ENCODE results near the gene SRGAP1.

SRGAP1 gene

GRCh38 chr12:63912651-63913050, 68.2 kb downstream of the SRGAP1 start:
- no peak for DNase-seq

- DNase-seq: no peak
Measured at GRCh38 chr12:63913929-63914328, 69.4 kb downstream of the SRGAP1 start.

- DNase-seq: peak; percentile 13
Measured at GRCh38 chr12:63915105-63915800, 70.8 kb downstream of the SRGAP1 start.

- DNase-seq: no peak
Measured at GRCh38 chr12:63916561-63917476, 72.3 kb downstream of the SRGAP1 start.

GRCh38 chr12:63917477-63917862, 73.0 kb downstream of the SRGAP1 start:
- no peak for DNase-seq

GRCh38 chr12:63917864-63918799, 73.6 kb downstream of the SRGAP1 start:
- no peak for DNase-seq

GRCh38 chr12:63918800-63919300, 74.3 kb downstream of the SRGAP1 start:
- DNase-seq: no peak

GRCh38 chr12:63919756-63920155, 75.3 kb downstream of the SRGAP1 start:
- DNase-seq: no peak

GRCh38 chr12:63921157-63921556, 76.7 kb downstream of the SRGAP1 start:
- no peak for DNase-seq

- DNase-seq: no peak
Measured at GRCh38 chr12:63922474-63922873, 78.0 kb downstream of the SRGAP1 start.

- no peak for DNase-seq
Measured at GRCh38 chr12:63924781-63925180, 80.3 kb downstream of the SRGAP1 start.

GRCh38 chr12:63927511-63927910, 83.0 kb downstream of the SRGAP1 start:
- no peak for DNase-seq

GRCh38 chr12:63928305-63928704, 83.8 kb downstream of the SRGAP1 start:
- DNase-seq: no peak

- no peak for DNase-seq
Measured at GRCh38 chr12:63929426-63929825, 84.9 kb downstream of the SRGAP1 start.

GRCh38 chr12:63930971-63931370, 86.5 kb downstream of the SRGAP1 start:
- DNase-seq: no peak

- no peak for DNase-seq
Measured at GRCh38 chr12:63931703-63932102, 87.2 kb downstream of the SRGAP1 start.

GRCh38 chr12:63934936-63935335, 90.4 kb downstream of the SRGAP1 start:
- DNase-seq: no peak

GRCh38 chr12:63935361-63935760, 90.9 kb downstream of the SRGAP1 start:
- DNase-seq: no peak

- no peak for DNase-seq
Measured at GRCh38 chr12:63937378-63938316, 93.1 kb downstream of the SRGAP1 start.

GRCh38 chr12:63940310-63941005, 96.0 kb downstream of the SRGAP1 start:
- DNase-seq: no peak

Measured in NCI-H1417 treated with DMSO at 0.1 percent for 48 hours (cell line).